MM.1S (cell line): ENCODE measurements around the gene ACSF3.

Experiments used
- DNase-seq: peaks from one replicate; pipeline ENCODE4 v3.0.0-alpha.2; 2015
- H2AFZ ChIP-seq: fragments of 300-600 bp; sonication (generic); 2 replicates; pipeline ENCODE4 v1.6.0; 2016; ENCODE audit warnings: antibody characterized with exemption, low read length
- H3F3A ChIP-seq: fragments of 300-600 bp; sonication (generic); 2 replicates; pipeline ENCODE4 v1.6.1; 2016; ENCODE audit warnings: mild to moderate bottlenecking, antibody characterized with exemption, low read length, moderate library complexity, mixed read lengths; ENCODE audit not compliant: insufficient read depth
- H3K27ac ChIP-seq: fragments of 300-600 bp; sonication (generic); 2 replicates; pipeline ENCODE4 v1.5.1; 2016; ENCODE audit warnings: mild to moderate bottlenecking, low read length
- H3K27me3 ChIP-seq: fragments of 300-600 bp; sonication (generic); replicated peaks from 2 replicates; pipeline ENCODE4 v1.6.0; 2016; ENCODE audit warnings: low read length; ENCODE audit not compliant: insufficient read depth
- H3K36me3 ChIP-seq: fragments of 300-600 bp; sonication (generic); replicated peaks from 2 replicates; pipeline ENCODE4 v1.6.1; 2016; ENCODE audit warnings: mild to moderate bottlenecking, low read length, mixed read lengths; ENCODE audit not compliant: insufficient read depth
- H3K4me1 ChIP-seq: fragments of 300-600 bp; sonication (generic); 2 replicates; pipeline ENCODE4 v1.6.1; 2016; ENCODE audit warnings: low read length, mixed read lengths
- H3K4me2 ChIP-seq: fragments of 300-600 bp; sonication (generic); 2 replicates; pipeline ENCODE4 v1.6.0; 2016; ENCODE audit warnings: low read depth, low read length
- H3K4me3 ChIP-seq: fragments of 300-600 bp; sonication (generic); 2 replicates; pipeline ENCODE4 v1.5.1; 2016; ENCODE audit warnings: low read length, mixed read lengths
- H3K79me2 ChIP-seq: fragments of 300-600 bp; sonication (generic); 2 replicates; pipeline ENCODE4 v1.6.1; 2016; ENCODE audit warnings: mixed run types, low read length, mixed read lengths
- H3K9ac ChIP-seq: fragments of 300-600 bp; sonication (generic); 2 replicates; pipeline ENCODE4 v1.6.1; 2016; ENCODE audit warnings: low read length, mixed read lengths
- H3K9me2 ChIP-seq: fragments of 300-600 bp; sonication (generic); replicated peaks from 2 replicates; pipeline ENCODE4 v1.6.1; 2016; ENCODE audit warnings: mild to moderate bottlenecking, low read length, mixed read lengths; ENCODE audit not compliant: insufficient read depth
- H3K9me3 ChIP-seq: fragments of 300-600 bp; sonication (generic); replicated peaks from 2 replicates; pipeline ENCODE4 v1.6.1; 2016; ENCODE audit warnings: mild to moderate bottlenecking, low read length, mixed read lengths; ENCODE audit not compliant: insufficient read depth
- H4K20me1 ChIP-seq: fragments of 300-600 bp; sonication (generic); 2 replicates; pipeline ENCODE4 v1.6.1; 2016; ENCODE audit warnings: mild to moderate bottlenecking, low read length, moderate library complexity, mixed read lengths; ENCODE audit not compliant: insufficient read depth
- EZH2 ChIP-seq: fragments of 300-600 bp; sonication (generic); optimal IDR thresholded peaks from 2 replicates; pipeline ENCODE3; 2017; ENCODE audit warnings: low read depth, mild to moderate bottlenecking, antibody characterized with exemption, low read length, mixed read lengths
- EZH2phosphoT487 ChIP-seq: fragments of 300-600 bp; sonication (generic); IDR thresholded peaks from 2 replicates; pipeline ENCODE4 v1.6.1; 2018; ENCODE audit warnings: antibody characterized with exemption, low read length
- TF ChIP-seq, protein P1 (sequence below): fragments of 300-600 bp; sonication (generic); IDR thresholded peaks from 2 replicates; pipeline ENCODE4 v1.5.1; 2016; ENCODE audit warnings: antibody characterized with exemption, low read length, mixed read lengths

Gene ACSF3

DNA sequence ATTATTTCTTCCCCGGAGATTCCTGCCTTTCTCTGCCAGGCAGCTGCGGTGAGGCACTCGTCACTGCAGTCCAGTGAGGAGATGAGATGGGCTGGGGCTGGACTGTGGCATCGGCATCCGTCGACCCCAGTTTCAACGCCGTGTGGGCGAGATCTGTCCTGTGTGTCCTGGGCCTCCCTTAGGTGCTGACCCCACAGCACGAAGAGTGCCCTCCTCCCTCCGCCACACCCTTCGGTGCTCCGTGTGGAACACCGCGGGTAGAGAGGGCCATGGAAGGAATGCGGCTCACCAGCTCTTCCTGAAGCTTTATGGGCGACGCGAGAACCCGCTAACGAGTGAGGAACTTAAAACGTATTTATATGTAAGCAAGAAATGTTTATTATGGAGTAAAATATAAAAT lies 17.6 kb downstream of the ACSF3 start:
- no peak overlapping the region for H3K4me3 ChIP-seq
- H3K27ac ChIP-seq: no peak overlapping the region
- no peaks in the 10 kb centered on the region for H3K27me3 ChIP-seq

DNA sequence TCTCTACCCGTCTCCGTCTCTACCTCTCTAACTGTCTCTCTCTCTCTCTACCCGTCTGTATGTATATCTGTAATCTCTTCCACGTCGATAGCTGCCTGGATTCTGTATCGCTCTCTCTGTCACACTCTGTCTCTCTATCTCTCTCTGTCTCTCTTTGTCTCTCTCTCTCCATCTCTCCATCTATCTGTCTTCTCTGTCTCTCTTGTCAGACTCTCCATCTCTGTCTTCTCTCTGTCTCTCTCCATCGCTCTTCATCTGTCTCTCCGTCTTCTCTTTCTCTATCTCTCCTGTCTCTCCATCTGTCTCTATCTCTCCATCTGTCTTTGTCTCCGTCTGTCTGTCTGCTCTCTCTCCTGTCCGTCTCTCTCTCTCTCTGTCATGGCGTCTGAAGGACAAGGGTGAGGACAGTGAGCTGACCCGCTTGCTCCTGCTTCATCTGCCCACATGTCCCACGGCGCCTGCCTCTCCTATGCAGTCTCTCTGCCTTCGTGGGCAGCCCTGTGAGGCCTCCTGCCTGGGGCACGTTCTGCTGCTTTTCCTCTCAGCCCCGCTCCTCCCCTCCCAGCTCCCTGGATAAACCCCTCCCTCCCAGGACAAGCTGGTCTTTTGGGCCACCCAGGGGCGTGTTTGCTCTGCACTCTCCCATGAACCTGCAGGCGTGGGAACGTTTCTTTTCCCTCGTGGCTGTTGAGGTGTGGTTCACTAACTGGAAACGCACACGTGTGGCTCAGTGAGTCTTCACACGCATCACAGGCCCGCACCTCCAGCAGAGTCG lies 18.9 kb downstream of the ACSF3 start:
- peaks cover 24% of the 10 kb centered on the region for H3K4me1 ChIP-seq
- no peak overlapping the region for H3K4me3 ChIP-seq
- no peak overlapping the region for H2AFZ ChIP-seq
- TF ChIP-seq EZH2phosphoT487 (no peak), EZH2 (no peak)
- TF ChIP-seq, protein P1, sequence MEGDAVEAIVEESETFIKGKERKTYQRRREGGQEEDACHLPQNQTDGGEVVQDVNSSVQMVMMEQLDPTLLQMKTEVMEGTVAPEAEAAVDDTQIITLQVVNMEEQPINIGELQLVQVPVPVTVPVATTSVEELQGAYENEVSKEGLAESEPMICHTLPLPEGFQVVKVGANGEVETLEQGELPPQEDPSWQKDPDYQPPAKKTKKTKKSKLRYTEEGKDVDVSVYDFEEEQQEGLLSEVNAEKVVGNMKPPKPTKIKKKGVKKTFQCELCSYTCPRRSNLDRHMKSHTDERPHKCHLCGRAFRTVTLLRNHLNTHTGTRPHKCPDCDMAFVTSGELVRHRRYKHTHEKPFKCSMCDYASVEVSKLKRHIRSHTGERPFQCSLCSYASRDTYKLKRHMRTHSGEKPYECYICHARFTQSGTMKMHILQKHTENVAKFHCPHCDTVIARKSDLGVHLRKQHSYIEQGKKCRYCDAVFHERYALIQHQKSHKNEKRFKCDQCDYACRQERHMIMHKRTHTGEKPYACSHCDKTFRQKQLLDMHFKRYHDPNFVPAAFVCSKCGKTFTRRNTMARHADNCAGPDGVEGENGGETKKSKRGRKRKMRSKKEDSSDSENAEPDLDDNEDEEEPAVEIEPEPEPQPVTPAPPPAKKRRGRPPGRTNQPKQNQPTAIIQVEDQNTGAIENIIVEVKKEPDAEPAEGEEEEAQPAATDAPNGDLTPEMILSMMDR: no peak
- H3K27ac ChIP-seq: no peak overlapping the region
- no peak overlapping the region for H3K4me2 ChIP-seq
- no peaks in the 10 kb centered on the region for H4K20me1 ChIP-seq
- H3K36me3 ChIP-seq: no peaks in the 10 kb centered on the region; the same call in 1 of the 2 replicates
- H3K79me2 ChIP-seq: peaks cover 13% of the 10 kb centered on the region
- H3K9me3 ChIP-seq: no peaks in the 10 kb centered on the region
- no peak overlapping the region for H3K9ac ChIP-seq
- no peaks in the 10 kb centered on the region for H3K27me3 ChIP-seq
- no peaks in the 10 kb centered on the region for H3K9me2 ChIP-seq
- DNase-seq: no peak
- peaks cover 18% of the 10 kb centered on the region for H3F3A ChIP-seq

More for the DNA sequence above, 17.6 kb downstream of the ACSF3 start:
- DNase-seq: no peak
- Histone ChIP-seq H3K9me2 (no peaks in the 10 kb centered on the region), H4K20me1 (no peaks in the 10 kb centered on the region), H3F3A (peaks cover 18% of the 10 kb centered on the region), H3K9ac (no peak overlapping the region), H2AFZ (no peak overlapping the region), H3K36me3 (no peaks in the 10 kb centered on the region; the same call in 1 of the 2 replicates), H3K79me2 (peaks cover 9% of the 10 kb centered on the region), H3K9me3 (no peaks in the 10 kb centered on the region), H3K4me1 (peaks cover 23% of the 10 kb centered on the region), H3K4me2 (no peak overlapping the region)
- TF ChIP-seq EZH2: no peak
- no peak for TF ChIP-seq EZH2phosphoT487
- TF ChIP-seq, protein P1: no peak

- H3K27me3 ChIP-seq: no peaks in the 10 kb centered on the region
- no peak overlapping the region for H3K9ac ChIP-seq
- H3K36me3 ChIP-seq: no peaks in the 10 kb centered on the region; the same call in 1 of the 2 replicates
- H3K4me1 ChIP-seq: peaks cover 24% of the 10 kb centered on the region
- H3K9me3 ChIP-seq: no peaks in the 10 kb centered on the region
- no peak for TF ChIP-seq EZH2
- TF ChIP-seq, protein P1: no peak
- peaks cover 18% of the 10 kb centered on the region for H3F3A ChIP-seq
- H3K4me3 ChIP-seq: no peak overlapping the region
- no peak for DNase-seq
- no peak overlapping the region for H3K4me2 ChIP-seq
- no peaks in the 10 kb centered on the region for H4K20me1 ChIP-seq
- peaks cover 13% of the 10 kb centered on the region for H3K79me2 ChIP-seq
- no peak overlapping the region for H3K27ac ChIP-seq
- H2AFZ ChIP-seq: no peak overlapping the region
- no peaks in the 10 kb centered on the region for H3K9me2 ChIP-seq
Observed at GRCh38 chr16:89113152-89113547, 19.5 kb downstream of the ACSF3 start.
